GM18519 (cell line): ENCODE data around the gene UBALD1.
"Not testable (repeated sequence)": the region's sequence is repeated elsewhere in the genome, so short reads cannot be mapped to it uniquely, and the experiment has no call there.

Source experiments
- ATAC-seq: cut with Tn5 transposase; IDR thresholded peaks from one replicate; pipeline ENCODE4 v1.9.1; 2021; ENCODE audit warnings: mild to moderate bottlenecking, moderate library complexity; ENCODE audit not compliant: unreplicated experiment, low FRiP score

Gene UBALD1

GRCh38 chr16:4614571-4615383, at the start of gene UBALD1:
TSS of gene UBALD1 (minus strand) at chr16:4614888. CDS start at chr16:4614797, 91 bp downstream.
- peak; percentile 46 for ATAC-seq

GRCh38 chr16:4663777-4664465, 49.2 kb upstream of the UBALD1 start:
- no peak for ATAC-seq

- no peak for ATAC-seq
These were observed 48.7 kb upstream of the UBALD1 start for GRCh38 chr16:4663465-4663776.

GRCh38 chr16:4661661-4662060, 47.0 kb upstream of the UBALD1 start:
- ATAC-seq = no peak

GRCh38 chr16:4660454-4661007, 45.8 kb upstream of the UBALD1 start:
- peak; percentile 62 for ATAC-seq

GRCh38 chr16:4659363-4660353, 45.0 kb upstream of the UBALD1 start:
- ATAC-seq = no peak

- no peak for ATAC-seq
These were observed 42.3 kb upstream of the UBALD1 start for GRCh38 chr16:4656695-4657686.

GRCh38 chr16:4656221-4656620, 41.5 kb upstream of the UBALD1 start:
- no peak for ATAC-seq

GRCh38 chr16:4655801-4656200, 41.1 kb upstream of the UBALD1 start:
- no peak for ATAC-seq

- ATAC-seq = no peak
These were observed 40.4 kb upstream of the UBALD1 start for GRCh38 chr16:4654964-4655590.

GRCh38 chr16:4654011-4654963, 39.6 kb upstream of the UBALD1 start:
- no peak for ATAC-seq

GRCh38 chr16:4652561-4652960, 37.9 kb upstream of the UBALD1 start:
- ATAC-seq = no peak

GRCh38 chr16:4651827-4652226, 37.1 kb upstream of the UBALD1 start:
- ATAC-seq = no peak

GRCh38 chr16:4650443-4651074, 35.9 kb upstream of the UBALD1 start:
- ATAC-seq = not testable (repeated sequence)

- ATAC-seq = no peak
These were observed 35.2 kb upstream of the UBALD1 start for GRCh38 chr16:4649744-4650442.

GRCh38 chr16:4648917-4649316, 34.2 kb upstream of the UBALD1 start:
- ATAC-seq = no peak

GRCh38 chr16:4647644-4647980, 32.9 kb upstream of the UBALD1 start:
- no peak for ATAC-seq
